ENCODE data around the gene CHRM1.

GRCh38 chr11:62888406-62888805 lies 32.8 kb downstream of the CHRM1 start:
- no peak for TF ChIP-seq POLR2A (IDR thresholded peaks at IDR 0.05)
- TF ChIP-seq CTCF (IDR thresholded peaks at IDR 0.05), result no peak
